LNCAP (cell line): ENCODE data around the gene TCEA3.

Experiments used
- CTCF ChIP-seq: fragments of 450-650 bp; IDR thresholded peaks from 2 replicates; pipeline ENCODE4 v1.5.1; 2017; ENCODE audit warnings: mild to moderate bottlenecking

The TCEA3 gene

GRCh38 chr1:23367451-23367790, 57.1 kb downstream of the TCEA3 start:
- TF ChIP-seq CTCF, result no peak

GRCh38 chr1:23366598-23366997, 58.0 kb downstream of the TCEA3 start:
- no peak for TF ChIP-seq CTCF

GRCh38 chr1:23366146-23366545, 58.4 kb downstream of the TCEA3 start:
- no peak for TF ChIP-seq CTCF

- no peak for TF ChIP-seq CTCF
Observed at GRCh38 chr1:23362218-23362713, 62.3 kb downstream of the TCEA3 start.

GRCh38 chr1:23358310-23358875, 66.2 kb downstream of the TCEA3 start:
- no peak for TF ChIP-seq CTCF

GRCh38 chr1:23357138-23357908, 67.2 kb downstream of the TCEA3 start:
- no peak for TF ChIP-seq CTCF

- TF ChIP-seq CTCF, result no peak
Observed at GRCh38 chr1:23356471-23357137, 67.9 kb downstream of the TCEA3 start.
